Endothelial cell (in vitro differentiated cells): ENCODE results near the gene SPARCL1. TPM values are rescaled to one million over a fixed set of nuclear protein-coding genes. Genes with fewer than 3 reads are reported as not detected.
A peak's percentile ranks its signal among the peaks of the same experiment; 100 is the strongest.

Experiments used
- DNase-seq: peaks from one replicate; pipeline ENCODE4 v3.0.0; 2021; ENCODE audit warnings: low spot score
- H3K27ac Mint-ChIP-seq: one replicate; pipeline ENCODE4 v1.8.0; 2021; ENCODE audit warnings: mixed read lengths, inconsistent platforms; ENCODE audit not compliant: unreplicated experiment
- H3K27me3 Mint-ChIP-seq: one replicate; pipeline ENCODE4 v1.8.0; 2021; ENCODE audit warnings: mild to moderate bottlenecking, moderate library complexity, mixed read lengths, inconsistent platforms; ENCODE audit not compliant: unreplicated experiment
- H3K36me3 Mint-ChIP-seq: one replicate; pipeline ENCODE4 v1.8.0; 2021; ENCODE audit warnings: mild to moderate bottlenecking, low read depth, mixed read lengths, inconsistent platforms; ENCODE audit not compliant: unreplicated experiment
- H3K4me1 Mint-ChIP-seq: one replicate; pipeline ENCODE4 v1.8.0; 2021; ENCODE audit warnings: mild to moderate bottlenecking, mixed read lengths, inconsistent platforms; ENCODE audit not compliant: unreplicated experiment
- H3K4me3 Mint-ChIP-seq: one replicate; pipeline ENCODE4 v1.8.0; 2021; ENCODE audit warnings: mild to moderate bottlenecking, mixed read lengths, inconsistent platforms; ENCODE audit not compliant: unreplicated experiment
- H3K9me3 Mint-ChIP-seq: one replicate; pipeline ENCODE4 v1.8.0; 2021; ENCODE audit warnings: mixed read lengths, inconsistent platforms; ENCODE audit not compliant: unreplicated experiment
- total RNA-seq: library from RNA; stranded (reverse); fragmentation: NEBNext Ultra II Directional; extraction: Animal tissue kit (Norgen Biotek cat#: 25700); gene quantifications from one replicate; pipeline ENCODE4 v1.2.1, GENCODE V29; 2021; ENCODE audit not compliant: unreplicated experiment
- TF ChIP-seq, protein P1 (sequence below): fragments of 200-600 bp; sonication (generic); IDR thresholded peaks from one replicate; pipeline ENCODE4 v1.5.0; 2021; ENCODE audit warnings: antibody characterized with exemption; ENCODE audit not compliant: unreplicated experiment

The SPARCL1 gene
- total RNA-seq, 1 donor from 2014 or later: 3.3 TPM

DNA sequence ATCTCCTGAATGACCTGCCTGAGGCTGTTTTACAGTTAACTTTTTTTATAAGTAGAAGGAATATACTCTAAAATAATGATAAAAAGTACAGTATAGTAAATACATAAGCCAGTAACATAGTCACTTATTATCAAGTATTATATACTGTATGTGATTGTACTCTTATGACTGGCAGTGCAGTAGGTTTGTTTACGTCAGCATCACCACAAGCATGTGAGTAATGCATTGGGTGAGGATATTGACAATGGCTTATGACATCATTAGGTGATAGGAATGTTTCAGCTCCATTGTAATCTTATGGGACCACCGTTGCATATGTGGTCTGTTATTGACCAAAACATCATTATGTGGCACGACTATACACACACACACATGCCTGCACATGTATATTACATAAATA, 86.3 kb downstream of the SPARCL1 start:
- no peaks in the 10 kb centered on the region for H3K4me1 Mint-ChIP-seq
- DNase-seq: no peak
- TF ChIP-seq, protein P1, sequence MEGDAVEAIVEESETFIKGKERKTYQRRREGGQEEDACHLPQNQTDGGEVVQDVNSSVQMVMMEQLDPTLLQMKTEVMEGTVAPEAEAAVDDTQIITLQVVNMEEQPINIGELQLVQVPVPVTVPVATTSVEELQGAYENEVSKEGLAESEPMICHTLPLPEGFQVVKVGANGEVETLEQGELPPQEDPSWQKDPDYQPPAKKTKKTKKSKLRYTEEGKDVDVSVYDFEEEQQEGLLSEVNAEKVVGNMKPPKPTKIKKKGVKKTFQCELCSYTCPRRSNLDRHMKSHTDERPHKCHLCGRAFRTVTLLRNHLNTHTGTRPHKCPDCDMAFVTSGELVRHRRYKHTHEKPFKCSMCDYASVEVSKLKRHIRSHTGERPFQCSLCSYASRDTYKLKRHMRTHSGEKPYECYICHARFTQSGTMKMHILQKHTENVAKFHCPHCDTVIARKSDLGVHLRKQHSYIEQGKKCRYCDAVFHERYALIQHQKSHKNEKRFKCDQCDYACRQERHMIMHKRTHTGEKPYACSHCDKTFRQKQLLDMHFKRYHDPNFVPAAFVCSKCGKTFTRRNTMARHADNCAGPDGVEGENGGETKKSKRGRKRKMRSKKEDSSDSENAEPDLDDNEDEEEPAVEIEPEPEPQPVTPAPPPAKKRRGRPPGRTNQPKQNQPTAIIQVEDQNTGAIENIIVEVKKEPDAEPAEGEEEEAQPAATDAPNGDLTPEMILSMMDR: no peak
- H3K4me3 Mint-ChIP-seq: no peak overlapping the region
- no peak overlapping the region for H3K27ac Mint-ChIP-seq
- H3K36me3 Mint-ChIP-seq: peaks cover 8% of the 10 kb centered on the region
- H3K9me3 Mint-ChIP-seq: no peaks in the 10 kb centered on the region
- H3K27me3 Mint-ChIP-seq: no peaks in the 10 kb centered on the region

DNA sequence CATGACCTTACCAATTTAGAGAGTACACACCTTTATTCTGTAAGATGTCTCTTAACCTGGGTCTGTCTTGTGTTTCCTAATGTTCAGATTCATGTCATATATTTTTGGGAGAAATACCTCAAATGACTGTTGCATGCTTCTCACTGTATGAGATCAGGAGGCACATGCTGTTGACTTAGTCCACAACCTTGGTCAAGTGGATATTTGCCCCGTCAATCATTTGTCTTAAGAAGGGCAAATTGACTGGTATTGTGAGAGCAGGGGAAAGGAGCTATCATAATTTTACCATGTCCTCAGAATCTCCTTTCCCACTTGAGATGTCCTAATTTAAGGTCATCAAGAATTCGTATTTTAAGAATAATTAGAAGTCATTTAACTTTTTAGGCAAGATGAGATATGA, 95.8 kb downstream of the SPARCL1 start:
- TF ChIP-seq, protein P1: no peak
- no peak for DNase-seq
- Mint-ChIP-seq H3K4me1 (no peaks in the 10 kb centered on the region), H3K9me3 (no peaks in the 10 kb centered on the region), H3K36me3 (peaks cover 4% of the 10 kb centered on the region), H3K4me3 (no peak overlapping the region), H3K27ac (no peak overlapping the region), H3K27me3 (no peaks in the 10 kb centered on the region)

DNA sequence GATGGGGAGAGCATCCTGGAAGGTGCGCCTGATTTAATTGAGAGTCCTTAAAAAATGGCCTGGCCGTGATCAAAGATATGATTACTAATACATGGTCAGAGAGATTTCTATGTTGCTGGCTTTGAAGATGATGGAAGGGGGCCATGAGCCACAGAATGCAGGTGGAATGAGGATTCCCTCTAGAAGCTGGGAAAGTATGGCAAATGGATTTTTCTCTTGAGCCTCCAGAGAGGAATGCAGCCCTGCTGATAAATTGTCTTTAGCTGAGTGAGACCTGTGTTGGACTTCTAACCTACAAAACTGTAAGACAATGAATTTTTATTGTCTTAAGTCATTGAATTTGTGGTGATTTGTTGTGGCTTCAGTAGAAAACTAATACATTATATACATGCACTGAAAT, 99.1 kb downstream of the SPARCL1 start:
- peak overlapping the region; percentile 6 for H3K27ac Mint-ChIP-seq
- DNase-seq: no peak
- no peaks in the 10 kb centered on the region for H3K9me3 Mint-ChIP-seq
- TF ChIP-seq, protein P1: no peak
- no peak overlapping the region for H3K4me3 Mint-ChIP-seq
- H3K36me3 Mint-ChIP-seq: no peaks in the 10 kb centered on the region
- H3K27me3 Mint-ChIP-seq: no peaks in the 10 kb centered on the region
- H3K4me1 Mint-ChIP-seq: no peaks in the 10 kb centered on the region

DNA sequence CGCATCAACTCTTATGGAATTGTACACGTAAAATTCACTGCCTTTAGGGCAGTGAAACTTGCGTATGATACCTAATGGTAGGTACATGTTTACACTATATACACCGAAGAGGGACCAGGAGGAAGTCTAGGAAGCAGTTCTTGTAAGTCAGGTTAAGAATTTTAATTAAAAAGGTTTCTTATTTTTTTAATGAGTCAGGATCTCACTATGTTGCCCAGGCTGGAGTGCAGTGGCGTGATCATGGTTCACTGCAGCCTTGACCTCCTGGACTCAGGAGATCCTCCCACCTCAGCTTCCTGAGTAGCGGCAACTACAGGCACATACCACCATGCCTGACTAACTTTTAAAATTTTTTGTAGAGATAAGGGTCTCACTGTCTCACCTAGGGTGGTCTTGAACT, 100.2 kb downstream of the SPARCL1 start:
- H3K9me3 Mint-ChIP-seq: no peaks in the 10 kb centered on the region
- DNase-seq: no peak
- no peaks in the 10 kb centered on the region for H3K36me3 Mint-ChIP-seq
- no peaks in the 10 kb centered on the region for H3K27me3 Mint-ChIP-seq
- no peak overlapping the region for H3K27ac Mint-ChIP-seq
- H3K4me3 Mint-ChIP-seq: no peak overlapping the region
- peaks cover under 1% of the 10 kb centered on the region for H3K4me1 Mint-ChIP-seq
- TF ChIP-seq, protein P1: no peak

DNA sequence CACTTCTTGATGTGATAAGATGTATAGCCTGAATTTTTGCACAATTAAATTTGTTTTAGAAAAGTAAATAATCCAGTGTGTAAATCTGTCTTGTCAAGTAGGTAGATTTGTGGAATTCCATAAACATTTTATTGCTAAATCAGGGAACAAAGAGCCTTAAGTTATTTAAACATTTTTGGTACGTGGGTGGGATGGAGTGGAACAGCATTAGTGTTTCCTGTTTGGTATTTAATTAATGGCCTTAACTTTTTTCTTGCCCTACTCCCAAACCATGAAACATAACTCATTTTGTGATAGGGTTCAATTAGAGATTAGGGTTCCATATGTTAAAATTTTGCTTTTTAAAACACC, 101.7 kb downstream of the SPARCL1 start:
- Mint-ChIP-seq H3K9me3 (no peaks in the 10 kb centered on the region), H3K36me3 (no peaks in the 10 kb centered on the region), H3K4me1 (peaks cover 11% of the 10 kb centered on the region), H3K27me3 (peaks cover 4% of the 10 kb centered on the region), H3K4me3 (no peak overlapping the region), H3K27ac (no peak overlapping the region)
- TF ChIP-seq, protein P1: no peak
- DNase-seq: no peak
